ENCODE data around the gene UNC5B.

UNC5B gene

DNA sequence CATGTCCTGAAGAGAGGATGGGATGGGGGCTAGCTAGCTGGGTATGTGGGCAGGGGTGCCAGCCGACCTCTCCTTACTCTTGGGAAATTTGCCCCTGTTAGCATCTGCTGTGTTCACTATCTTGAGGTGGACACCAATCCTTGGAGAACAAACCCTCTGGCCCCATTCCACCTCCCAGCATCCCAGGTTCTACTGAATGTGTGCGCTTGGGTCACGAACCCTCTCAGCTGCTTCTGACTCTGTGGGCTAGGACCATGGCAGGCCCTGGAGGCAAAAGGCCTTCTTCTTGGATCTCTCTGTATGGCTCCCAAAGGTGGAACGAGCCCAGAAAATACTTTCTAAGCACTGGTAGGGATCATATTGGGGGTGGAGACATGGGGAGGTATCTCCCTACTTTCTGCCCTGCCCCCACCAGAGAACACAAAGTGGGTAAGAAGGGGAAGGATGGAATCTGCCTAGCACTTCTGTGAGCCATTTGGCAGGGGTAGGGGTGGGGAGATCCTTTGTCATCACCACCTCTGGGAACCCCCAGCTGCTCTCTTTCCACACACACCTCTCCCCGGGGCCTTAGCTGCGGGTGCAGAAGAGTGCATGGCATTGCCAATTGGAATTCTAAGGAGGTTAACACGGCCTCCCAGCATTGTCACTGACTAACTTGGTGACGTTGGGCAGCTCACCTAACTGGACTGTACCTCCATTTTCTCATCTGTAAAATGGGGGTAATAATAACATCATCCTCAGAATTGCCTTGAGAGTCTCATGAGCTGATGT, 7.7 kb downstream of the UNC5B start:
- TF ChIP-seq POU2F2 (IDR thresholded peaks at IDR 0.05; ENCODE audit: low read depth, low read length), result no peak
- TF ChIP-seq SPI1 (IDR thresholded peaks at IDR 0.05; ENCODE audit: low read depth, low read length), result no peak
- FAIRE-seq (no peak), DNase-seq (ENCODE audit: insufficient read length, low spot score) (no peak)

DNA sequence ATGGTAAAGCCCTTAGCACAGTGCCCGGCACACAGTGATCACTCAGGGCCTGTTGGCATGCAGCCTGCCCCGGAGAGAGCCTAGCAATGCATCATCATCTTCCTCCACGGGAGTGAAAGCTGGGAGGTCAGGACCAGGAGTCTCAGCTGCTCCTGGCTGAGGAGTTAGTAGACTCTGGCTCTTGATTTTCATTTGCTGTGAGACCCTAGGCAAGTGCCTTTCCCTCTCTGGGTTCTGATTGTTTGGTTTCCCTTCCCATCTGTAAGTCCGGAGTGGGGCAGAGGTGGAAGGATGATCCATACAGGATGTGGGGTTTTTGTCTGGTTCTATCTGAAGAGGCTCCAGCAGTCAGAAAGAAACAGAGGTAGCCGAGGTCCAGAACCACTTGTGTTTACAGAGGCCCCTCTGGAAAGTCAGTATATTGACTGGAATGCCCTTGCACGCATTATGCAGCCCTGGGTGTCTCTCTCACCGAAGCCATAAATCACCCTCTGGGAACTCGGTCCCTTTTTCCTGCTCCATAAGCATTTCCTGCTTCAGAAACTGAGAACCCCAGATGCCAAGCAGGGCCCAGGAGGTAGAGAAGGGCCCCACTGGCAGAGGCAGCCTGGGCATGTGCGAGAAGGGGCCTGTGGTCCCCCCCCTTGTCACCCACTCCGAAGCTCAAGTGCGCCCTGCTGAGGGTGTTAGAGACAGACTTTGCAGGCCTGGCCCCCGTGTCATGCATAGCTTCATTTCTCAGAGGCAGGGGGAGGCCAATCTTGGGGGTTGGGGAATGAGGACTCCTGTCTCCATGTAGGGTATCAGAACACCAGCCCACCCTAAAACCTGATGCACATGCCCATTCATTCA, 8.5 kb downstream of the UNC5B start:
- no peak for DNase-seq (ENCODE audit: insufficient read length, low spot score)
- TF ChIP-seq PAX5 (IDR thresholded peaks at IDR 0.05; ENCODE audit: insufficient read depth, low read length, severe bottlenecking) (no peak), SPI1 (IDR thresholded peaks at IDR 0.05; ENCODE audit: low read depth, low read length) (no peak), TAF1 (IDR thresholded peaks at IDR 0.05; ENCODE audit: low read depth, low read length) (no peak), POLR2A (IDR thresholded peaks at IDR 0.05; ENCODE audit: low read depth, low read length) (no peak), POU2F2 (IDR thresholded peaks at IDR 0.05; ENCODE audit: low read depth, low read length) (no peak), POLR2AphosphoS5 (IDR thresholded peaks at IDR 0.05; ENCODE audit: low read depth, low read length) (no peak)
- no peak for FAIRE-seq

DNA sequence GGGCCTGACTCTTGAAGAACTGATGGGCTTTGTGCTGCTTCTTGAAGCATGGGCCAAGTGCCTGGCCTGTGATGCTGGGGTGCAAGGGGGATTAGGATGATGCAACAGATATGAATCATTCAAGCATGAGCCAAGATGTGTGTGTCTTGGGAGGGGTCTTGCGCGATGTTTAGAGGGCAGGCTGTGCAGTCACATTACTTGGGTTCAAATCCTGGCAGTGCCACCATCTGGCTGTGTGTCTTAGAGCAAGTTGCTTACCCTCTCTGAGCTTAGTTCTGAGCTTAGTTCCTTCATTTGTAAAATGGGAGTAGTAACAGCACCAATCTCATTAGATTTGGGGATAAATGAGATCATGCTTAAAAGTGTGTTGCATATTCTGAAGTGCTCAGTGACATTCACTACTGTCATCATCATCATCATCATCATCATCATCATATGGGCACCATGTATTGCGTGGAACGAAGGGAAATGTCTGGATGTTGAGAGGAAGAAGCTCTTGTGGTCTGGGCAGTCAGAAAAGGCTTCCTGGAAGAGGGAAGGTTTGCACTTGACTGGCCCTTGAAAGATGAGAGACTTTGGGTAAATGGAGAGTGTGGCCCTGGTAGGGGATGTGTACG, 9.3 kb downstream of the UNC5B start:
- DNase-seq (ENCODE audit: insufficient read length, low spot score) (no peak), FAIRE-seq (no peak)
- TF ChIP-seq POU2F2 (IDR thresholded peaks at IDR 0.05; ENCODE audit: low read depth, low read length) (no peak), POLR2A (IDR thresholded peaks at IDR 0.05; ENCODE audit: low read depth, low read length) (no peak), POLR2AphosphoS5 (IDR thresholded peaks at IDR 0.05; ENCODE audit: low read depth, low read length) (no peak), SPI1 (IDR thresholded peaks at IDR 0.05; ENCODE audit: low read depth, low read length) (no peak), PAX5 (IDR thresholded peaks at IDR 0.05; ENCODE audit: insufficient read depth, low read length, severe bottlenecking) (no peak), TAF1 (IDR thresholded peaks at IDR 0.05; ENCODE audit: low read depth, low read length) (no peak)

DNA sequence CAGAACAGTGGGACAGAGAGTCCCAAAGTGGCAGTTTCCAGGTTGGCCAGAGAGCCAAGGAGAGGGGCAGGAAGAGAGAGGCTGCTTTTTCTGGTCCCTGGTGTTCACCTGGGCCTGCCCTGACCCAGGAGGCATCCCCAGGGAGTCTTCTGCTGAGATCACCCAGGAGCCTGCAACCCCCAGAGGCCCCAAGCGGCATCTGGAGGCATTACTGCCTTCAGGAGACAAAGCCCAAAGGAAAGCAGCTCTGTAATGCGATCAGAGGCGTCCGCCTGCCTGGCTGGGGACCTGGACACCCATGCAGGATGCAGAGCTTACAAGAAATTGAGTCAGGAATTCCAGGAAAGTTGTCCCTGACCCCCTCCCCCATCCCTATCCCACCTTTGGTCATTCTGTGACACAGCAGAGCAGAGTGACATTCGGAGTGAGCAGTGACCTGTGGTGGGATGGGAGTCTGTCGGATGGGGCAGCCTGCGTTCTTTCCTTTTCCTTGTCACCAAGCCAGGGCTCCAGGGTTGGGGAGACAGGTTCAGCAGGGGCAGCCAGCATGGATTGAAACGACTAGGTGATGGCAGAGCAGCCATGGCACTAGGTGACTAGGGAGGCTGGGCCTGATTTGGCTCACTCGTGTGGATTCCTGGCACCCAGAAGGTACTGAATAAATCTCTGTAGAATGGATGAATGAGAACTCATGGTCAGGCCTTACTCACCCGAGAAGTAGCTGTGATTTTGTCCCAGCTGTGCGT, 10.4 kb downstream of the UNC5B start:
- TF ChIP-seq POLR2AphosphoS5 (IDR thresholded peaks at IDR 0.05; ENCODE audit: low read depth, low read length), result no peak
- no peak for TF ChIP-seq PAX5 (IDR thresholded peaks at IDR 0.05; ENCODE audit: insufficient read depth, low read length, severe bottlenecking)
- TF ChIP-seq TAF1 (IDR thresholded peaks at IDR 0.05; ENCODE audit: low read depth, low read length), result no peak
- no peak for TF ChIP-seq SPI1 (IDR thresholded peaks at IDR 0.05; ENCODE audit: low read depth, low read length)
- TF ChIP-seq POLR2A (IDR thresholded peaks at IDR 0.05; ENCODE audit: low read depth, low read length), result no peak
- no peak for TF ChIP-seq POU2F2 (IDR thresholded peaks at IDR 0.05; ENCODE audit: low read depth, low read length)
- DNase-seq (ENCODE audit: insufficient read length, low spot score) (no peak), FAIRE-seq (no peak)

DNA sequence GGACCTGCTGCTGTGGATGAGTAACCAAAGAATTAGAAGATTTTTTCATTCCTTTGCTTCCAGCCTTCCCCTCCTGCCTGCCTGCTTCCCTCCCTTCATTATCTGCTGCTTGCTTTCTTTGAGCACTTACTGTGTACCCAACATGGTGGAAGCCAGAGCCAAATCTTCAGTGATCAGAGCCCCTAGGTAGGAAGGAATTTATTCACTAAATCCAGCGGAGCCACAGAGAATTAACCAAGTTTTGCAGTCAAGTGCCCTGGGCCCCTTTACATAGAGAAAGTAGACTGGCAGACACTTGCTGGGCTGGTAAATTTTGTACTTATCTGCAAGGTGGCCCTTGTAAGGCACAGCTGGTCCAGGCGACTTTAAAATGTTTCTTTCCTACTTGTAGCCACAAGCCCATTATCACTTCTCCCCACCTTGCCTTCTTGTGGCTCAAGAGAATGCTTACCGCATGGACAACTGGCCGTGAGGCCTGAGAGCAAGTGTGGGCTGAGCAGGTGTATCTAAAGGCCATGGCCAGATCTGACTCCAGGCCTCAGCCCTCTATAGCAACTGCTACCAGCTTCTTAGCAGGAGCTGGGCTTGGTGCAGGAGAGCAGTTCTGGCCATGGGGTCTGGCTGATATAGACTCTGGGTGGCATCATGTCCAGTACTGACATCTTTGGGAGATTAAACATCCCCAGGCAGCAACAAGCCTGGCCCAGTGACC, 11.1 kb downstream of the UNC5B start:
- DNase-seq (ENCODE audit: insufficient read length, low spot score), result no peak
- FAIRE-seq, result no peak
- TF ChIP-seq POLR2A (IDR thresholded peaks at IDR 0.05; ENCODE audit: low read depth, low read length) (no peak), SPI1 (IDR thresholded peaks at IDR 0.05; ENCODE audit: low read depth, low read length) (no peak), PAX5 (IDR thresholded peaks at IDR 0.05; ENCODE audit: insufficient read depth, low read length, severe bottlenecking) (no peak)

DNA sequence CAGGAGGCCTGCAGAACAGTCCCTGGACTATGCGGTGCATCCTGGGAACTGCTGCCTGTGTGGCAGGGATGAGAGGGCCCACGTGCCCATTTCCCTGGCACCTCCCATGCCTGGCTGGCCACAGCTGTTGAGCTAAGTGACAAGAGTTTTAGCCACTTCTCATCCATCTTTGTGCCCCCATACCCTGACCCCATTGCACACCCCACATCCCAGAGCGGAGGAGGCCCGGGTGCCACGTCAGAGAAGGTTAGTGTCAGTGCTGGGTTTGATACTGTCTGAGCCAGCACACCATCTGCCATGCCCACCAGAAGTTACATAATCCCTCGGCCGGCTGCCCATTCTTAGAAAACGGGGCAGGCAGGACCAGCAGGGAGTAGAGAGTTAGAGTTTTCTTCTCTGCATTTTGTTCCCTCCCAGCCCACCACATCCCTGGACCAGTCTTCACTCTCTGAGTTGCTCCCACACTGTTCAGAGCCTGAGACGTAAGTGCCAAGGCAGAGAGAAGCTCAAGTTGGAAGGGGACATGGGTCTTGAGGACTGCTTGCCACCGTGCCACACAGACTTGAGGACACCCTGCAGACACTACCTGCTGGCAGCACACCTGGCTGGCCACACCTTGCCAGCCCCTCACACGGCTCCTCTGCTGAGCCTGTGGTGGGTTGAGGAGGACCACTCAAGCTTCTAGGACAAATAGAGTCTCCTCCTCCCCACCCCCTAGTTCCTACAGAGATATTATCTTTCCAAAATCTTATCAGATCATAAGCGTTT, 13.1 kb downstream of the UNC5B start:
- FAIRE-seq, result no peak
- TF ChIP-seq TAF1 (IDR thresholded peaks at IDR 0.05; ENCODE audit: low read depth, low read length) (no peak), POLR2AphosphoS5 (IDR thresholded peaks at IDR 0.05; ENCODE audit: low read depth, low read length) (no peak), SPI1 (IDR thresholded peaks at IDR 0.05; ENCODE audit: low read depth, low read length) (no peak), POU2F2 (IDR thresholded peaks at IDR 0.05; ENCODE audit: low read depth, low read length) (no peak), PAX5 (IDR thresholded peaks at IDR 0.05; ENCODE audit: insufficient read depth, low read length, severe bottlenecking) (no peak), POLR2A (IDR thresholded peaks at IDR 0.05; ENCODE audit: low read depth, low read length) (no peak)

DNA sequence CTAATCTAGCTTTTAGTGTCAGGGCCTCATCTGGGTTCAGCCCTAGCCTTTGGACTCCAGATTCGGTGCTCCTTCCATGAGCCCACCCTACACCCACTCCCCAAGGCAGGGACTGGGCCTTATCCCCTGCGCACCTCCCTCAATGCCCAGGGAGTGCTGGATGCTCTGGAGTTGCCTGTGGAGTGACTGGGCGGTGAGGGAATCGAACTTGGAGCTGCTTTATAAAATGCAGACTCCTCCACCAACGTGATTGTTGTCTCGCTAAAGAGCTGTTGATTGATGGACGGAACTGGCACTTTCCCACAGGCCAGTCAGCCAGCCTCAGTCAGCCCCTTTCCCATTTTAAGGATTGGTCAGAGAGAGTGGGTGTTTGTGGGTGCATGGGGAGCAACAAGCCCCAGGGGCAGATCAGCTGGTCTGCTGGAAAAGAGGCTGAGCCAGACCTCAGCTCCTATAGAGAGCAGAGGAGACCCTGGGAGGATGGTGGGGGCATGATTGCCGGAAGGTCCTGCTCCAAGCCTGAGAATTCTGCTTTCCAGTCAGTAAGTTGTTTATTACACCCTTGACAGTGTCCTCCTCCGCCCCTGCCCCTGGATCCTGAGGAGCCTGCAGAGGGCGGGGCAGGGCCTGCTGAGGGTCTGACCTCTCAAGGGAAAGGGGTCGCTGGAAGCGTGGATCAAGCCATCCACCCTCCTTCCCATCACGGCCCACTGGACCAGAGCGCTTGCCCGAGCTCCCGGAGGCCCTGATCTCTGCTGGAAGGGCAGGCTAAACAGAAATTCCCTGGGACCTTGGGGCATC, 16.7 kb downstream of the UNC5B start:
- DNase-seq (ENCODE audit: insufficient read length, low spot score), result no peak
- no peak for FAIRE-seq

More for the DNA sequence above, 13.1 kb downstream of the UNC5B start:
- no peak for DNase-seq (ENCODE audit: insufficient read length, low spot score)

More for the DNA sequence above, 16.7 kb downstream of the UNC5B start:
- TF ChIP-seq POLR2A (IDR thresholded peaks at IDR 0.05; ENCODE audit: low read depth, low read length) (no peak), POU2F2 (IDR thresholded peaks at IDR 0.05; ENCODE audit: low read depth, low read length) (no peak)
